ENCODE measurements around the gene ABCA9.
"Not testable (repeated sequence)": the region's sequence is repeated elsewhere in the genome, so short reads cannot be mapped to it uniquely, and the experiment has no call there.

Gene ABCA9

GRCh38 chr17:68944435-68945035 lies 116.2 kb downstream of the ABCA9 start:
- DNase-seq = no peak

- not testable (repeated sequence) for DNase-seq
Observed at GRCh38 chr17:68943812-68944182, 116.9 kb downstream of the ABCA9 start.

- DNase-seq = no peak
Observed at GRCh38 chr17:68943123-68943811, 117.5 kb downstream of the ABCA9 start.

GRCh38 chr17:68942389-68942788 lies 118.3 kb downstream of the ABCA9 start:
- no peak for DNase-seq

GRCh38 chr17:68941761-68942160 lies 119.0 kb downstream of the ABCA9 start:
- no peak for DNase-seq

GRCh38 chr17:68939195-68939594 lies 121.5 kb downstream of the ABCA9 start:
- no peak for DNase-seq

- no peak for DNase-seq
Observed at GRCh38 chr17:68937890-68938514, 122.7 kb downstream of the ABCA9 start.

- no peak for DNase-seq
Observed at GRCh38 chr17:68927516-68927915, 133.2 kb downstream of the ABCA9 start.

- DNase-seq = no peak
Observed at GRCh38 chr17:68924793-68925720, 135.7 kb downstream of the ABCA9 start.
